Lower lobe of right lung (tissue), 2 donors: Measurements from ENCODE around the gene LMNTD1. TPM values are rescaled to one million over a fixed set of nuclear protein-coding genes. Genes with fewer than 3 reads are reported as not detected.

Source experiments
- ATAC-seq, 2 donors: fragments of 200-7000 bp; cut with Tn5 transposase; one replicate each; pipeline ENCODE4 v1.9.1; 2020 to 2022; ENCODE audit warnings: mild to moderate bottlenecking in 2 of 2, moderate library complexity in 2 of 2
- DNase-seq: peaks from one replicate; pipeline ENCODE4 v3.0.0-alpha.2; 2020
- H3K27ac ChIP-seq: fragments of 200-600 bp; one replicate; pipeline ENCODE4 v1.8.0; 2022
- H3K27me3 ChIP-seq: fragments of 200-600 bp; one replicate; pipeline ENCODE4 v1.8.0; 2022; ENCODE audit warnings: low read depth
- H3K36me3 ChIP-seq: fragments of 200-600 bp; one replicate; pipeline ENCODE4 v1.8.0; 2022; ENCODE audit warnings: mild to moderate bottlenecking
- H3K4me1 ChIP-seq: fragments of 200-600 bp; one replicate; pipeline ENCODE4 v1.8.0; 2022
- H3K4me3 ChIP-seq: fragments of 200-600 bp; one replicate; pipeline ENCODE4 v1.8.0; 2022; ENCODE audit warnings: mild to moderate bottlenecking
- H3K9me3 ChIP-seq: fragments of 200-600 bp; one replicate; pipeline ENCODE4 v1.8.0; 2022
- CTCF ChIP-seq: fragments of 200-600 bp; IDR thresholded peaks from one replicate; pipeline ENCODE4 v1.8.0; 2022; ENCODE audit warnings: antibody characterized with exemption, mild to moderate bottlenecking
- intact Hi-C: fragments of 100-400 bp; cut with DNase I; formaldehyde crosslinking; loops from one replicate; pipeline ENCODE4 v1.11.0; 2022
- total RNA-seq: library from RNA; stranded (reverse); fragmentation: NEBNext Ultra II Directional; extraction: Animal tissue kit (Norgen Biotek cat#: 25700); gene quantifications from one replicate; pipeline ENCODE4 v1.2.1, GENCODE V29; 2021
- donor health status: DM: no; HTN: yes; CAD: no; lungs with severe emphysema.

Gene LMNTD1
- total RNA-seq, 1 donor from 2014 or later: 2.6 TPM

- Histone ChIP-seq H3K4me1 (no peaks in the 10 kb centered on the region), H3K27ac (no peak overlapping the region), H3K9me3 (no peaks in the 10 kb centered on the region), H3K27me3 (no peaks in the 10 kb centered on the region), H3K36me3 (no peaks in the 10 kb centered on the region), H3K4me3 (no peak overlapping the region)
- no peak for ATAC-seq
- intact Hi-C loops: no loop called here
- TF ChIP-seq CTCF: no peak
- DNase-seq: no peak
Measured at GRCh38 chr12:25504744-25505143, 48.3 kb downstream of the LMNTD1 start.

- Histone ChIP-seq H3K4me1 (no peaks in the 10 kb centered on the region), H3K27ac (no peak overlapping the region), H3K9me3 (no peaks in the 10 kb centered on the region), H3K36me3 (no peaks in the 10 kb centered on the region), H3K27me3 (no peaks in the 10 kb centered on the region), H3K4me3 (no peak overlapping the region)
- intact Hi-C loops: no loop called here
- no peak for ATAC-seq
- TF ChIP-seq CTCF: no peak
- no peak for DNase-seq
Measured at GRCh38 chr12:25503666-25504065, 49.4 kb downstream of the LMNTD1 start.

GRCh38 chr12:25502596-25502995, 50.5 kb downstream of the LMNTD1 start:
- no peak overlapping the region for H3K27ac ChIP-seq
- no peak overlapping the region for H3K4me3 ChIP-seq
- DNase-seq (no peak), ATAC-seq (no peak)
- intact Hi-C loops: no loop called here
- no peaks in the 10 kb centered on the region for H3K27me3 ChIP-seq
- H3K36me3 ChIP-seq: no peaks in the 10 kb centered on the region
- H3K4me1 ChIP-seq: no peaks in the 10 kb centered on the region
- TF ChIP-seq CTCF: no peak
- no peaks in the 10 kb centered on the region for H3K9me3 ChIP-seq

- intact Hi-C loops: no loop called here
- Histone ChIP-seq H3K27ac (no peak overlapping the region), H3K27me3 (no peaks in the 10 kb centered on the region), H3K4me1 (no peaks in the 10 kb centered on the region), H3K9me3 (no peaks in the 10 kb centered on the region), H3K36me3 (no peaks in the 10 kb centered on the region), H3K4me3 (no peak overlapping the region)
- ATAC-seq (no peak), DNase-seq (no peak)
- no peak for TF ChIP-seq CTCF
Measured at GRCh38 chr12:25502118-25502517, 51.0 kb downstream of the LMNTD1 start.

- intact Hi-C loops: no loop called here
- ATAC-seq (no peak), DNase-seq (no peak)
Measured at GRCh38 chr12:25501549-25501948, 51.5 kb downstream of the LMNTD1 start.

More at GRCh38 chr12:25501549-25501948, 51.5 kb downstream of the LMNTD1 start:
- Histone ChIP-seq H3K27ac (no peak overlapping the region), H3K9me3 (no peaks in the 10 kb centered on the region), H3K27me3 (no peaks in the 10 kb centered on the region), H3K4me3 (no peak overlapping the region), H3K36me3 (no peaks in the 10 kb centered on the region), H3K4me1 (no peaks in the 10 kb centered on the region)
- TF ChIP-seq CTCF: no peak
